ENCODE data around the gene ASPG. TPM values are rescaled to one million over a fixed set of nuclear protein-coding genes. Genes with fewer than 3 reads are reported as not detected.

Gene ASPG
- total RNA-seq, 2 experiments from 2014 or later, result not detected

DNA sequence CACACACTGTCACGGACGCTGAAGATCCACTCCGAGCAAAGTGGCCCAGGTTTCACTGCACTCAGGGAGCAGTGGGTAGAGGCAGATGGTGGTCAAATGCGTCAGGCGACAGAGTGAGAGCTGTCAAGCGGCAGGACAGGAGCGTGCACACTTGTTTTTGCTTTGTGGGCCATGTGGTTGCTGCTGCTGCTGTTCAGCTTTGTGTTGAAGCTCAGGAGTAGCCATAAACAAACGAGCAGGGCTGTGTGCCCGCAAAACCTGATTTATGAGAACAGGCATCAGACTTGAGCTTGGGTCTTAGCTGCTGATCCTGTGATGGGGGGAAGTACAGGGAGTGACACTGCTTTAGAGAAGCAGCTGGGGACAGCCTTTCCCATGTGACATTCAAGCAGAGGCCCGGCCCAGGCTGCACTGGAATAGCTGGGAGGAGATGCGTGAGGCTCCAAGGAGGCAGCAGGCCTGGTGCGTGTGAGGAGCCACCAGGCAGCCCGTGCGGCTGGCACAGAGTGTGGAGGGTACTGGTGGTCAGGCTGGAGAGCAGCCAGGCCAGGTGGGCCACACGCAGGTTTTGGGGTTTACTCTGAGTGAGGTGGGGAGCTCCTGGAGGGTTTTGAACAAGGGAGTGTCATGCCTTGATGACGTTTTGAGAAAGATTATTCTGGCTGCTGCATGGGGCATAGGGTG is 31.1 kb upstream of the ASPG start:
- Mint-ChIP-seq H3K4me1 (no peaks in the 10 kb centered on the region), H3K27me3 (peaks cover 29% of the 10 kb centered on the region), H3K36me3 (no peaks in the 10 kb centered on the region), H3K4me3 (no peak overlapping the region), H3K27ac (no peak overlapping the region), H3K9me3 (no peaks in the 10 kb centered on the region)
- ATAC-seq (ENCODE audit: low read depth) (no peak), DNase-seq (no peak)
- POLR2A ChIA-PET, result no interaction called here

DNA sequence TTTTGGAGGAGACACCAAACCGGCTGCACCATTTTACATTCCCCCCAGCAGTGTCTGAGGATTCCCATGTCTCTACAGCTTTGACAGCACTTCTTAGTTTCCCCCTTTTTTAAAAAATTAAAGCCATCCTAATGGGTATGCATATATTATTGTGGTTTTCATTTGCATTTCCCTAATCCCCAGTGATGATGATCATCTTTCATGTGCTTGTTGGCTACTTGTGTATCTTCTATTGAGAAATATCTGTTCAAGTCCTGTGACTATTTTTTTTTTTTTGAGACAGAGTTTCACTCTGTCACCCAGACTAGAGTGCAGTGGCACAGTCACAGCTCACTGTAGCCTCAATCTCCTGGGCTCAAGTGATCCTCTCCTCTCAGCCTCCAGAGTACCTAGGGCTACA is 23.2 kb upstream of the ASPG start:
- Mint-ChIP-seq H3K4me3 (no peak overlapping the region), H3K27ac (no peak overlapping the region), H3K4me1 (no peaks in the 10 kb centered on the region), H3K36me3 (no peaks in the 10 kb centered on the region), H3K9me3 (no peaks in the 10 kb centered on the region), H3K27me3 (peaks cover 47% of the 10 kb centered on the region)
- ATAC-seq (ENCODE audit: low read depth), result no peak
- no peak for DNase-seq
- POLR2A ChIA-PET, result no interaction called here

DNA sequence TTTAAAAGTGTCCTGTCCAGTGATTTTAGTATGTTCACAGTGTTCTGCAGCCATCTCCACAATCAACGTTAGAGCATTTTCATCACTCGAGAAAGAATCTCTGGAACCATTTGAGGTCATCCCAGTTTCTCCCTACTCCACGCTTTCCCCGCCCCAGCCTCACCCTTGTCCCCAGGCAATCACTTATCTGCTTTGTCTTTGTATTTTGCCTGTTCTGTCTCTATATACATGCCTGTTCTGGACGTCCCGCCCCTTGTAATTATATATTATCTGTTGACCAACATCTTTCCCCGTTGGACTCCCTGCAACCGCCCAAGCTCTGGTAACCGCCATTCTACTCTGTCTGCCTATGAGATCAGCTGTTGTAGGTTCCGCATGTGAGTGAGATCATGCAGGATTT is 21.5 kb upstream of the ASPG start:
- Mint-ChIP-seq H3K27me3 (peaks cover 37% of the 10 kb centered on the region), H3K4me1 (no peaks in the 10 kb centered on the region), H3K4me3 (no peak overlapping the region), H3K27ac (no peak overlapping the region), H3K36me3 (no peaks in the 10 kb centered on the region), H3K9me3 (no peaks in the 10 kb centered on the region)
- DNase-seq (no peak), ATAC-seq (ENCODE audit: low read depth) (no peak)
- POLR2A ChIA-PET, result no interaction called here

- Mint-ChIP-seq H3K4me1 (no peaks in the 10 kb centered on the region), H3K27ac (no peak overlapping the region), H3K36me3 (no peaks in the 10 kb centered on the region), H3K9me3 (no peaks in the 10 kb centered on the region), H3K4me3 (no peak overlapping the region), H3K27me3 (peaks cover 21% of the 10 kb centered on the region)
- POLR2A ChIA-PET, result no interaction called here
- ATAC-seq (ENCODE audit: low read depth), result no peak
- DNase-seq, result no peak
Observed at GRCh38 chr14:104066279-104066678, 19.2 kb upstream of the ASPG start.

- DNase-seq (no peak), ATAC-seq (ENCODE audit: low read depth) (no peak)
- Mint-ChIP-seq H3K27me3 (peaks cover 19% of the 10 kb centered on the region), H3K27ac (no peak overlapping the region), H3K4me1 (no peaks in the 10 kb centered on the region), H3K9me3 (no peaks in the 10 kb centered on the region), H3K36me3 (no peaks in the 10 kb centered on the region), H3K4me3 (no peak overlapping the region)
- POLR2A ChIA-PET, result no interaction called here
Observed at GRCh38 chr14:104066719-104067295, 18.7 kb upstream of the ASPG start.

GRCh38 chr14:104069541-104069940 is 16.0 kb upstream of the ASPG start:
- ATAC-seq (ENCODE audit: low read depth), result no peak
- Mint-ChIP-seq H3K4me3 (no peak overlapping the region), H3K36me3 (no peaks in the 10 kb centered on the region), H3K4me1 (no peaks in the 10 kb centered on the region), H3K27me3 (peaks cover 7% of the 10 kb centered on the region), H3K27ac (no peak overlapping the region), H3K9me3 (peaks cover 12% of the 10 kb centered on the region)
- POLR2A ChIA-PET, result no interaction called here
- no peak for DNase-seq

DNA sequence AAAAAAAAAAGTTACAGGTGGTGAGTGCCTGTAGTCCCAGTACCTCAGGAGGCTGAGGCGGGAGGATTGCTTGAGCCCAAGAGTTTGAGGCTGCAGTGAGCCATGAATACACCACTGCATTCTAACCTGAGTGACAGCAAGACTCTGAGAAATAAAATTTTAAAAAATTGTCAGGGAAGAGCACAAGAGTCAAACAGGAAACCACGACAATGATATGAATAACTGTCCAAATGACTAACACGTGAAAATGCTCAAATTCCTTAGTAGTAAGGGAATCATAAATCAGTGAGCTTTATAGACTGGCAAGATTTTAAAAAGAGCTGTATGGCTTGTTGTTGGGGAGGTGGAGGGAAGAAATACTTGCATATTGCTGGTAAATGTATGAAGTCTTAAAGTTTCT is 12.9 kb upstream of the ASPG start:
- POLR2A ChIA-PET, result no interaction called here
- no peak overlapping the region for H3K4me3 Mint-ChIP-seq
- H3K4me1 Mint-ChIP-seq, result peaks cover 6% of the 10 kb centered on the region
- H3K36me3 Mint-ChIP-seq, result no peaks in the 10 kb centered on the region
- peaks cover 13% of the 10 kb centered on the region for H3K27me3 Mint-ChIP-seq
- H3K27ac Mint-ChIP-seq, result no peak overlapping the region
- no peak for DNase-seq
- H3K9me3 Mint-ChIP-seq, result peaks cover 12% of the 10 kb centered on the region
- ATAC-seq (ENCODE audit: low read depth), result no peak

DNA sequence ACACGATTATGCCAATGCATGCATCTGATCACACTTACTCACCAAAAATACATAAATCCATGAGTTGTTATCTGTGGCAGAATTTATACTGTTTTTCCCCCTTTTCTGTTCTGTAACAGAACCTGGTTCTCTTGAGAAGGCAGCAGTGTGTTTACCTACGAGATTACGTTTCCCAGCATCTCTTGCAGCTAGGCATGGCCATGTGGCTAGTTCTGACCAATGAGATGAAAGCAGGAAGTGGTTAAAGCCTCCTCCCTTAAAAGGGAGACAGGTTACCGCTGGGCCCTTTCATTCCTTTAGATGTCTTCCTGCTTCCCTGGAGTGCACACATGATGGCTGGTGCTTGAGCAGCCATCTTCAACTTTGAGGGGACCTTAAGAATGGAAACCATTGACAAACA is 11.7 kb upstream of the ASPG start:
- POLR2A ChIA-PET, result no interaction called here

DNA sequence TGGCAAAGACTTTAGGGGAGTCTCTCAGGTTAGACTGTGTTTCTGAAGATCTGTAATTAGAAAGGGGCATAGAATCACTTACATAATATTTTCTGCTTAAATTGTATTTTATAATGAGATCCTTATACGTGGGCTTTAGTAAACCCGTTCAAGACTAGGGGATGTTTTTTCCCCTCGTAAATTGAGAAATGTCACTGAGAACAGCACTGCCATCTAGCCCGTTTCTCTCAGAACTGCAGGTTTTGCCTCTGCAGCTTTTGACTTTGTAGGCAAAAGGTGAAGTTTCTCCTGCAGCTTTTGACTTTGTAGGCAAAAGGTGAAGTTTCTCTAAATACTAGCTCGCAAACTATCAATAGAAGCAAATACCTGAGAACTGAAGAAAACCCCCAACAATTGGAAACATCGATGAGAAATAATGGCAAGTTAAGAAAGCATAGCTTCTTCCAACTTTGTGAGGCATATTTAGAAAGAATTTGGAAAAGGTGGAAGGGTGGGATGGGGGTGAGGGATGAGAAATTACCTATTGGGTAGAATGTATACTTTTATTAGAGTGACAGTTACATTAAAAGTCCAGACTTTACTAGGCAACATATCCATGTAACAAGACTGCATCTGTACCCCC is 9.9 kb upstream of the ASPG start:
- POLR2A ChIA-PET, result no interaction called here
- H3K36me3 Mint-ChIP-seq, result no peaks in the 10 kb centered on the region
- no peak overlapping the region for H3K4me3 Mint-ChIP-seq
- H3K27ac Mint-ChIP-seq, result no peak overlapping the region
- peaks cover 12% of the 10 kb centered on the region for H3K9me3 Mint-ChIP-seq
- ATAC-seq (ENCODE audit: low read depth) (no peak), DNase-seq (no peak)
- H3K27me3 Mint-ChIP-seq, result peaks cover 10% of the 10 kb centered on the region
- peaks cover 13% of the 10 kb centered on the region for H3K4me1 Mint-ChIP-seq

More for the DNA sequence above, 11.7 kb upstream of the ASPG start:
- ATAC-seq (ENCODE audit: low read depth), result no peak
- Mint-ChIP-seq H3K4me1 (peaks cover 13% of the 10 kb centered on the region), H3K9me3 (peaks cover 12% of the 10 kb centered on the region), H3K36me3 (no peaks in the 10 kb centered on the region), H3K27ac (no peak overlapping the region), H3K27me3 (peaks cover 10% of the 10 kb centered on the region), H3K4me3 (no peak overlapping the region)
- no peak for DNase-seq

- POLR2A ChIA-PET, result no interaction called here
- peaks cover 7% of the 10 kb centered on the region for H3K27me3 Mint-ChIP-seq
- H3K4me1 Mint-ChIP-seq, result peaks cover 13% of the 10 kb centered on the region
- no peak for ATAC-seq (ENCODE audit: low read depth)
- no peaks in the 10 kb centered on the region for H3K36me3 Mint-ChIP-seq
- H3K4me3 Mint-ChIP-seq, result no peak overlapping the region
- H3K9me3 Mint-ChIP-seq, result peaks cover 12% of the 10 kb centered on the region
- no peak overlapping the region for H3K27ac Mint-ChIP-seq
- no peak for DNase-seq
Observed at GRCh38 chr14:104076743-104077142, 8.8 kb upstream of the ASPG start.

- peaks cover 7% of the 10 kb centered on the region for H3K9me3 Mint-ChIP-seq
- ATAC-seq (ENCODE audit: low read depth), result peak; percentile 98
- H3K4me3 Mint-ChIP-seq, result peak overlapping the region; percentile 17
- peaks cover 13% of the 10 kb centered on the region for H3K4me1 Mint-ChIP-seq
- POLR2A ChIA-PET, result interaction anchor here (1.3 kb wide), 1 partner anchor 549 kb away, joined by 3 read pairs; the partner anchor contains the start of gene TRMT61A
- H3K27ac Mint-ChIP-seq, result peak overlapping the region; percentile 6
- DNase-seq, result peak; percentile 89
- H3K36me3 Mint-ChIP-seq, result no peaks in the 10 kb centered on the region
- peaks cover 10% of the 10 kb centered on the region for H3K27me3 Mint-ChIP-seq
Observed at GRCh38 chr14:104078031-104078455, 7.5 kb upstream of the ASPG start.

DNA sequence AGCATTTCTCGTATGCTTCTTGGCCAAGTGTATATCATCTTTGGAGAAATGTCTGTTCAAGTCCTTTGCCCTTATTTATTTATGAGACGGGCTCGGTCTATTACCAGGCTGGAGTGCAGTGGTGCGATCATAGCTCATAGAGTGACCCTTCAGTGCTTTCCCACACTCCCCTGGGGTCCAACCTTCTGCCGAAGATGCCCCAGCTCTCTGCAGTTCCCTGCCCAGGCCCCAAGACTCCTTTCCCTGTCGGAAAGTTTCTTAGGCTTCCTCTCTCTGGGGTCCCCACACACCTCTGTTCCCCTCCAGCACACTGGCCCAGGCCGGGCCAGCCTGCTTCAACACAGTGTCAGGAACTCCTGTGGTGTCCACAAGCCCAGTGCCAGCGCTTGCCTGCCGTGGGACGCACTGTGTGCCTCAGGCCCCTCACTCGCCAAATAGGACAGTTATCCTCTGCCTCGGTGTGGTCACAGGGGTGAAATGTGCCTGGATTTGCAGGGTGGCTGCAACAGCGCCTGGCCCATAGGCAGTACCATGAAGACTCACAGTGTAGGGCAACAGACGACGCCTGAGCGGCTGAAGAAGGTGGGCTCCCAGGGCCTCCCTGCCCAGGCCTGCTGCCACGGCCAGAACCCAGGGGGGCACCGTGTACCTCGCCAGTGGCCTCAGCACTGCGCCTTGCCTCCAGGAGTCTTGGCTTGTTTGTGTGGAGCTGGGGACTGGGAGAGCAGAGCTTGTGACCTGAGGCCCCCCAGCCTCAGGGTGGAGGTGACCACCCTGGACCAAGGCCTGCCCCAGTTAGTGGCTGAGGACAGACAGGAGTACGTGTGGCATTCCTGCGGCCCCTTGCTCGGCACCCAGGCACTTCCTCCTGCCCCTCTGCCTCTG is 4.9 kb upstream of the ASPG start:
- ATAC-seq (ENCODE audit: low read depth), result no peak
- no peak for DNase-seq
- Mint-ChIP-seq H3K4me3 (no peak overlapping the region), H3K27ac (no peak overlapping the region), H3K36me3 (no peaks in the 10 kb centered on the region), H3K9me3 (no peaks in the 10 kb centered on the region), H3K4me1 (peaks cover 13% of the 10 kb centered on the region), H3K27me3 (peaks cover 10% of the 10 kb centered on the region)
- POLR2A ChIA-PET, result no interaction called here

DNA sequence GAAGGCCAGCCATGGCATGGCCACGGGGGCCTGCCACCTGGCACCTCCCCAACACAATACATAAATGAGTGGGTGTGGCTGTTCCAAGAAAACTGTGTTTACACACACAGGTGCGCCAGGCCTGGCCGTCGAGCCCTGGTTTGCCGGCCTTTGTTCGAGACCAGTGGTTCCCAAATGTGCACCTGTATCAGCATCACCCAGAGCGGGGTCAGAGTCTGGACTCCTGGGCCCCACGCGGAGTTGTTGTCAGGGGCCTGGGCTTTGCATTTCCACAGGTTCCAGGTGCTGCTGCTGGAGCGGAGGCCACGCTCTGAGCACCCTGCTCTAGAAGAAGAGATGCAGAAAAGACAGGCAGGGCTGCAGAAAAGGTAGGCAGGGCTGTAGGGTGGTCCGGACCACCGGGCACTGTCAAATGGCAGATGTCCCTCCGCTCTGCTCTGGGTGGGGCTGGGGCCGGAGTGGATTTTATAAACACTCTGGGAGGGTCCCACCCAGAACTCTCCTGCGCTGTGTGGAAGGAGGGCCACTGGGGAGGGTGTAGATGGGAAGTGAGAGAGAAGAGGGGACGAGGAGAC is 4.2 kb upstream of the ASPG start:
- POLR2A ChIA-PET, result no interaction called here

More for the DNA sequence above, 4.2 kb upstream of the ASPG start:
- no peak overlapping the region for H3K27ac Mint-ChIP-seq
- H3K4me1 Mint-ChIP-seq, result peaks cover 13% of the 10 kb centered on the region
- DNase-seq, result no peak
- H3K27me3 Mint-ChIP-seq, result peaks cover 5% of the 10 kb centered on the region
- H3K9me3 Mint-ChIP-seq, result no peaks in the 10 kb centered on the region
- no peak overlapping the region for H3K4me3 Mint-ChIP-seq
- ATAC-seq (ENCODE audit: low read depth), result no peak
- H3K36me3 Mint-ChIP-seq, result no peaks in the 10 kb centered on the region
